ENCODE measurements around the gene SETD3.

The SETD3 gene

DNA sequence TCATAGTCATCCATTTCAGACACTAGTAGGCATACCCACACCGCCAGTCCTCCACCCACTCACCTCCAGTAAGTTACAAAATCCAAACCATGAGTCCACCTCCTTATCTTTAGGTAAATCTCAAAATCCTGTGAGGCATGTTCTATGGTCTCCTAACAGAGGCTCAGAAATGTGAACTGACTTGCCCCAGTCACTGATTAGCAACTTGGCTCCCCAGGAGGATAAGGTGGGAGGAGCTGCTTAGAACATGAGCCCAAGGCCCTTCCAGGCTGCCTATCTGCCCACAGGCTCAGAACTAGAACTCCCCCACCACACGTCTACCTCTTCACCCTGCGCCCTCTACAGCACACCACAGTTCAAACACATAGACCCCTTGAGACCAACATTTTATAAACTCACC, 19.9 kb downstream of the SETD3 start:
- no peak for DNase-seq (ENCODE audit: low spot score)

GRCh38 chr14:99459481-99460100, 21.1 kb downstream of the SETD3 start:
- no peak for DNase-seq (ENCODE audit: low spot score)

DNA sequence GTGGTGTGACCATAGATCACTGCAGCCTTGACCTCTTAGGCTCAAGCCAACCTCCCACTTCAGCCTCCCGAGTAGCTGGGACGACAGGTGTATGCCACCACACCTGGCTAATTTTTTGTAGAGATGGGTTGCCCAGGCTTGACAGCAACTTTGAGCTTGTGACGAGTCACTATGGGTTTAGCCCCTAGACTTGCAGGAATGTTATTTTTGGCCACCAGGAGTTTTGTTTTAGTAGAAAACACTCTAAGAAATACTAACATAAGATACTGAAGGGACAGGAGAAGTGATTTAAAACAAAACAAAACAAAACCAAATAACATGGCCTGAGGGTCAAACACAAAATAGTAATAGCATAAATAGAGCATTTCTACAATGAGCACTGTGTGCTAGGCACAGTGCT, 26.4 kb downstream of the SETD3 start:
- DNase-seq (ENCODE audit: low spot score): no peak

DNA sequence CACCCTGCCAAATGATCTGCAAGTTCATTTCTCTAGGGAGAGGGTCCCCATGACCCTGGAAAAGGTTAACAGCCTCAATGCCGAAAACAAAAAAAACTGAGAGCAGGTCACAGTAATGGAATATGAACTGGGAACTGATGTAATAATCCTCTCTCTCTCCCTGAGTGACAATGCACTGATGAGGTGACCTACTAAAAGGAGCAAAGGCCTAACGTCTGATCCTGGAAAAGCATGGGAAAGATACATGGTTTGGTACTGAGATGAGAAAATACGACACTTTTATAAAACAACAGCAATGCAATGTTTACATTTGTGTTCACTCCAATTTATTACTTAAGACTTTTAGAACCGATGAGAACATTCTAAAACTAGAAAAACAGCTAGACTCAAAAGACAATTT, 27.7 kb downstream of the SETD3 start:
- no peak for DNase-seq (ENCODE audit: low spot score)

DNA sequence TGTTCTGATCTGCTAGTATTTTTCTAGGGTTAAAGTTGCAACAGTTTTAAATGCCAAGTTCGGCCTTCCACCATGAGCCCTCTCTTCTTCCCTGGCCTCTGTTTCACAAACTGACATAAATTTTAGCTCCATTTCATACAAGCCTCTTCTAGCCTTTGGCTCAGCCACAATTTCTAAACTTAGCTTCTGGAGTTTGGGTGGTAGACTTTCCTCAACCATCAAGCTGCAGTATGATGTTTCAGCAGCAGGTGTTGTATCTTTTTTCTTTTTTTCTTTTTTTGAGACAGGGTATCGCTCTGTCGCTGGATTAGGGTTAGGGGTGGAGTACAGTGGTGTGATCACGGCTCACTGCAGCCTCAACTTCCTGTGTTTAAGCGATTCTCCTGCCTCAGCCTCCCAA, 29.4 kb downstream of the SETD3 start:
- no peak for DNase-seq (ENCODE audit: low spot score)

- DNase-seq (ENCODE audit: low spot score): no peak
Measured at GRCh38 chr14:99450266-99450665, 30.4 kb downstream of the SETD3 start.

DNA sequence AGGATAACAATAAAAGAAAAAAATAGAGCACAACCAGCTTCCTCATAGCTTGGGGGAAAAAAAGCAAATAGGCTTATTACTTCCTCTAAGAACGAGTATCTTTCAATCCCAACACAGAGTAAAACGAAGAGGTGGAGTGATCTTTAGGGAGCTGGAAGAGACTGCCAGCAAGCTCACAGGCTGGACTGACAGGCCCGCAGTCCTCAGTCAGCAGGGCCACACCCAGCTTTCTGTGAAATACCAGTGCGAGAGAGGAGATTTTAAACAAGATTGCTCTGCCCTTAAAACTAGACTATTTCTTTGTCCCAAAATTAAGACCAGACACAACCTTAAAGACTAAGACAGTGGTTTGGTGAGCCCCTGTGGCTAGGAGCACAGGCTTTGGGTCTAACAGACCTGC, 32.9 kb downstream of the SETD3 start:
- no peak for DNase-seq (ENCODE audit: low spot score)

DNA sequence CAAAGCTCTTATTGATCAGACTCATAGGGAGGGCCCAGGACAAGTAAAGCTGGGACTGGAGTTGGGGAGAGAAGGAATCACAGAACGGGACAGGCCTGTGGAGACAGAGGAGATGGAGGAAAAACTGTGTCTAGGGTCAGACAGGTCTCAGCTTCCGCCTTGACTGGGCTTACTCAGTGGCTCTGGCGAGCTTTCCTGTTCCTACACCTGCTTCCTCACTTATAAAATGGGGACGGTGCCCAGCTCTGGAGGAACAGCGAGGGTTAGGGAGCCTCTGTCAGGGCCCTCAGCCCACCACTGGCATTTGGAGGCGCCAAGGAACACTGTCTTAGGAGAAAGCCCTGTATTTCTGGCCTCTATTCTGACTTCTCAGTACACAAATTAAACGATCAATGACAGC, 34.7 kb downstream of the SETD3 start:
- DNase-seq (ENCODE audit: low spot score): no peak

- no peak for DNase-seq (ENCODE audit: low spot score)
Measured at GRCh38 chr14:99441918-99442317, 38.7 kb downstream of the SETD3 start.

DNA sequence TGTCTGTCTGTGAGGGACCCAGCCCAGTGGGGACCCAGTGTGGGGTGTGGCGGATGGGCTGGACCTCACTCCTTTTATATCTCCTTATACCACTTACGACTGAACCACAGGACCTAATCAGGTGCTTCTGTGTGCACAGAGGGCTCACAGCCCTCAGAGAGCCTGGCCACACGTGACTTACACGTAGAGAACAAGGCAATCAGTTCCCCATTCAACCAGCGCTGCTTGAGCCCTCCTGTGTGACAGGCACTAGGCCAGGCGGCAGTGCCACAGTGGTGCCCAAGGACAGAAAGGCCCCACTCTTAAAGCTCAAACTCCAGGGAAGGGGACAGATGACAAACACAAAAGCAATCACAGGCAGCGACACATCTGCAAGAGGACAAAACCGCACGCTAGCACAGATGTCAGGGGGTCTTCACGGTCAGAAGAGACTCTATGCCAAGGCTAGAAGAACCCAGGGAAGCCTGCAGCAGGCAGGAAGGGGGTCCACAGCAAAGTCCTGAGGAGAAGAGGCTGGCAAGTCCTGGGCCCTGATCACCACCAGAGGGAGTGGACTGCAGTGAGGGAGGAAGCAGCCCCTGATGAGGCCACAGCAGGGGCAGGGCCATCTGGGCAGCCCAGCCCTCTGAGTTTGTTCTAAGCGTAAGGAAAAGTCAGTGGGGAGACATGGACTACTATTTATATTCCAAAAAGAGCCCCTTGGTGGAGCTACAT, 39.3 kb downstream of the SETD3 start:
- no peak for DNase-seq (ENCODE audit: low spot score)

DNA sequence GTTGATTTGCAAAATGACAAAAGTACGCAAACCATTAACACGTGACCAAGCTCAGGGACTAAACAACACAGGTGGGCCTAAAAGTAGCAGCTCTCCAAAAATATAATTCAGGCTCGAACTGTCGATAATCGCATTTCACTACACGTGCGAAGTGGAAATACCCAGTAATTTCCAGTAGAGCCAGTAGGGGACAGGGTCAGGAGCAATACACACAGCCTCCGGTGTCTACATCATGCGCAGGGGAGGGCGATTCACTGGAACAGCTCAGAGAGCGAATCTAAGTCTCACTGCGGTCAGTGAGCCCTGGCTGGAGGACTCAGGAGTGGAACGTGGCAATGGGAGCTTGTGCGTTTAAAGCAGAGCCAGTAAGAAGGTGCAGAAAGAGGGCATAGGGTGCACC, 40.4 kb downstream of the SETD3 start:
- DNase-seq (ENCODE audit: low spot score): no peak

- DNase-seq (ENCODE audit: low spot score): no peak
Measured at GRCh38 chr14:99437706-99438105, 43.0 kb downstream of the SETD3 start.

DNA sequence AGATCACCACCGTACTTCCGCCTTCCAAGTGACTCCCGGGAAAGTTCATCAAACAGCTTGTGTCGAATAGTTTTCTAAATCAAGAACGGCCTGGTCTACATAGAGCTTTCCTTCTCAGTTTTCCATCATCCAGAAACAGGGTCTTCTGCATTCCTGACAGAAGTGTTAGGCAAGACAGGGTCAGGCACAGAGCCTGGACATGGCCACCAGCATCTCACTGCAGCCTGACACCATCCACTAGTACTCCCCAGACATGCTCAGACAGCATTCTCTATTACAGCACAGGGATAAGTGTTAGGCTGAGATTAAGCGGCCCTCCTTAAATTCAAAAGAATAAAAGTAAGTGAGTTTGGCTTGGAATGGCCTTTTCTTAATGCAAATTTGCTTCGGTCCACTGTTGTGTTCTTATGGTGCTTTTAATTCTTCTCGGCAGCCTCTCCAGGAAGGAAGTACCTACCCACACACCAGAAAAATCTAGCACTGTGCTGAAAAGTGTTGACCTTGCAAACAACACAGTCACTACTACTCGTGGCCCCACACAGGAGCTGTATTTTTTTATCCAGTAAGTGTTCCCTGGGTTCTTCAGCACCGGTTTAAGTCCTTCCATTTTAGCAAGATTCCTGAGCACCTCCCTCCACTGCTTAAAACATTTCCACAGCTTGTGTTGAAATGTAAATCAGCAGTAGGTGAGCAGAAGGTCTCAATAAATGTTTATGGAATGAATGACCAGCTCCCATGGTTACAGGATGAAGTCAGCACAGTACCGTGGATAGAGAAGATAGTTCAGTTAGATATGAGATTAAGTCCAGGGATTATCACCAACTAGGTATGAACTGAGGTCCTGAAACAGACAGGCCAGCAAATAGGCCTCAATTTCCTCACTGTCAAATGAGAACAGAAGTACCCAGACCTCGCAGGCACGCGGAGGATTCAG, 44.1 kb downstream of the SETD3 start:
- DNase-seq (ENCODE audit: low spot score): no peak

- no peak for DNase-seq (ENCODE audit: low spot score)
Measured at GRCh38 chr14:99435327-99435726, 45.3 kb downstream of the SETD3 start.

DNA sequence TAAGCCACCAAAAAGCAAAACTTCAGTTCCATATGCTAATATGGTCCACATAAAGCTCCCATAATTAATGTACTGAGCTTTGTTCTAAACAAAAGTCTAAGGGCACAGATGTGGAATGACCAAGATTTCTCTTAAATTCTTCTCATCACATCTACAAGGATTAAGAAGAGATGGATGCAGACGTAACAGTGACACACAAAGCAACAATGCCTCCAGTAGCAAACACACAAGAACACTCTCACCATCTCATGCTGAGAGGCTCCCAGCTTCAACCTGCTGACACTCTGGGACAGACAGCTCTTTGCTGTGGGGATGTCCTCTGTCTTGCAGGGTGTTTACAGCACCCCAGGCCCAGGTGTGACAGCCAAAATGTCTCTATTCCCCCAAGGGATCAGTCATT, 48.2 kb downstream of the SETD3 start:
- no peak for DNase-seq (ENCODE audit: low spot score)

GRCh38 chr14:99431986-99432385, 48.7 kb downstream of the SETD3 start:
- no peak for DNase-seq (ENCODE audit: low spot score)

DNA sequence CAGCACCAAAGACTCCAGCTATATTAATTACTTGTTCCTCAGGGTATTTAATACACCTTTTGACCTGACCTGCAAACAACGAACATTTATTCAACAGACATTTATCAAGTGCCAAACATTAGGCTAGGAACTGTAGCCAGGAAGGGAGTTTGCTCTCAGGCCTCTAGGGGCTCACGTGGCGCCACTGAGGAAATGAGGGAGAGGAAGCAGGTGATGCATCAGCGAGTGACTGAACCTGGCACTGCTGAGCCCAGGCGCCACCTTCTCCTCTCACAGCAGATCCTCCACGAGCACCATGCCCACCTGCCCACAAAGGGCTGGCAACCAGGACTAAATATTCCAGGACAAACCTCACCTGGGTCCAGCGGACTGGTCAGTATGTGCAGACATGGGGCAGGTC, 50.2 kb downstream of the SETD3 start:
- peak; percentile 75 for DNase-seq (ENCODE audit: low spot score)

DNA sequence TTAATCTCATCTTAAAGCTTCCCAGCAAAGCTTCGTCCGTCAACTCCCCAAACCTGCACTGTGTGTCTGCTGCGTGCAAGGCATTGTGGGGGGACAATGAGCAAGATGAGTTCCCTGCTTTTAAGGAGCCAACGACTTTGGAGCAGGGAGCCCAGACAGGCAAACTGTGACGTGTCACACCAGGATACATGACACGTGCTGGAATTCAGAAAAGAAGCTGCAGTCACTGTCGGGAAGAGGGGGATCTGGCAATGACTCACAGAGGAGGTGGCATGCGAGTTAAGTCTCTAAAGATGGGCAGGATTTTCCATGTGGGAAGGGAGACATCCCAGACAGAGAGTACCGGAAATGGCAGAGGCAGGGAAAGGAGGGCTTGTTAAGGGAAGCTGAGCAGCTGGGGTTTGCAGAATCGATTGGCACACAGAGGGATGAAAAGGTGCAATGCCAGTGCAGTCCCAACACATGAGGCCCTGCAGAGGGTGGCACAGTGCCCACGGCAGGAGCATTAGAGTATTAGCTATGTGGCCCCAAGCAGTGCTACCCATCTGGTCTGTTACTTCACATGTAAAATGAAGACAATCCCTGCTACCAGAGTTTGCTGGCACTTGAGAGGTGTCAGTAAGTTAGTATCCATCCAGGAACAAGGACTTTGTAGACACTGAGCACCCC, 52.9 kb downstream of the SETD3 start:
- no peak for DNase-seq (ENCODE audit: low spot score)

DNA sequence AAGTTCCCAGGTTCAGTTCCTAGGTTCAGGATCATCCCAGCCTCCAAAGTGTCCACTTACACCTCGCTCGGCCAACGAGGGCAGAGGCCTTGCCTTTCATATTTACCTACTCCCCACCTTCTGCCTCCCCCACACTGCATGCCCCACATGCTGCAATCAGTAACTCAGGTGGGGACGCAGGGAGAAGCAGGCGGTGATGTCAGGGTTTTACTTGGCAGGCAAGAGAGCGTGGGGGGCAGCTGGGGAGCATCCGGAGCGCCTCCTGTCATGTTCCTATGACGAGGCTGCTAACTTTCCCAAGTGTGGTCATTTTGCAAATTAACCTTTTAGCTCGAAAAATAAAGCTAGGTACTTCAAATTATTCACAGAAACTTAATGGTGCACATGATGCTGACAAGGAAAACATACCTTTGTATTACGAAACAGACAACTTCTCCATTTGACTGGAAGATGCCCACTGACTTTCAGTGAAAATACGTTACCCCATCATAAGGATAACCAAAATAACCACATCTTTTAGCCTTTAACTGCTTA, 53.8 kb downstream of the SETD3 start:
- DNase-seq (ENCODE audit: low spot score): no peak

DNA sequence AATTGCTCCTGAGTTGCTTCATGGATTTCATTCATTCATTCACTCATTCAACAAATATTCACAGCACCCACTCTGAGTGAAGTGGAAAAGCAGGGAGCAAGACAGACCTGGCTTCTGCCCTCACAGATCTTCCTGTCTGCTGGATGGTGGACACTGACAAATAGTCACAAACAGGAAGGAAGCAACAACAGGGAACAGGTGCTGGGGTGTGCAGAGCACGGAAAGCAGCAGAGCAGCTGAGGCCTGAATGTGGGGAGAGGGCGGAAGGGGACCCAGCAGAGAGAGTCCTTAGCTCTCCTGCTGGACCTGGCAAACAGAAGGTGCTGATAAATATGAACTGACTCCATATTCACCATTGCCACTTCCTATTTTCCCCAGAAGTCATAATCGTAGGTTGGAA, 54.4 kb downstream of the SETD3 start:
- DNase-seq (ENCODE audit: low spot score): no peak

GRCh38 chr14:99425272-99425681, 55.4 kb downstream of the SETD3 start:
- DNase-seq (ENCODE audit: low spot score): no peak

DNA sequence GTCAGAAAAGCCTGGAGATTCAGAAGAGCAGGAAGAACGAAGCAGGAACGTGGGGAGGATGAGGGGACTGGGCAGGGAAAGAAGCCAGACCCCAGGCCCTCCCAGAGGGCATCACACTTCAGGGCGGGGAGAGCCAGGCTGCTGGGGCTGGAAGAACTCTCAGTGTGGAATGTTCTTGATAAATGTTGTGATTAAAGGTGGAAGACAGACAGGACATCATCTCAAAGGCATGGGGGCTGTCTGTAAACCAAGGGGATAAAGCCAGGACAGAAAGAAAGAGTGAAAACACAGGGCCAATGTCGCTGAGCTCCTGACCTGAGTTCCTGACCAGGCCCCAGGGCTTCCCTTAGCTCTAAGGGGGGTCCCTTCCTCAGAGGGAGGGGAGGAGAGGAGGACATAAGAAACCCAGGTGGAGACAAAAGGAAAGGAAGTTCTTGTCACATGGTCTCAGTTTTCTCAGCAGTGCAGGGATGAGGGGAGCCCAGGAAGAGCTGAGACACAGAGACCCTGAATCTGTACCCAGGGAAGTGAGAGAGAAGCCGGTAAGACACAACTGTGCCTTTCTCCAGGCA, 56.3 kb downstream of the SETD3 start:
- DNase-seq (ENCODE audit: low spot score): no peak
